ENCODE data around the gene DIRAS3.
"Not testable (repeated sequence)": the region's sequence is repeated elsewhere in the genome, so short reads cannot be mapped to it uniquely, and the experiment has no call there.

The DIRAS3 gene

DNA sequence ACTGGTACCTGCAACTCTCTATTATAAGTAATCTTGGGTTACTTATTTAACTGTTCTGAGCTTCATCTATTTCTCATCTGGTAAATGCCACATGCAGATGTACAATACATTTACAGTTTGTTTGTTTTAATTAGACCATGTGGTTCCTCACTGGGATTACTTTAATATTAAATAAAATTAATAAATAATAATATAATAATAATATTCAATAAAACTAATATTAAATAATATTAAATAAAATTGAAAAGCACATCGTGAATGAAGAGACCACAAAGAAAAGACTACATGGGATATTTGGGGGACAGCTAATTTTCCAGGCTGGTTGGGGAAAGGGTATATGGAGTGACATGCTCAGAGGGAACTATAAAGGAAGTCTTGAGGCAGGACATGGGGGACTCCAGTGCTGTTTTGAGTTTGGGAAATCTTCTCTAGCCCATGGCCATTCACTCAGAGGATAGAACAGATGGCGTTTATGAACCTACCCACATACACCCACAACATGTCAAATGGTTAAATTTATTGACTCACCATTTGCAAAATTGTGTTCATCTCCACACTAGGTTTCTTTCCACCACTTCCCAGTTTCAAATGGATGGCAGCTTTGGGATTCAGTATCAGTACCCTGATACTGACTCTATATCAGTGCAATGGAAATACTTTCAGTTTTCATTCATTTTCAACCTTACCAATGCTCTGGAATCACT, 25.6 kb downstream of the DIRAS3 start:
- no peak for DNase-seq

DNA sequence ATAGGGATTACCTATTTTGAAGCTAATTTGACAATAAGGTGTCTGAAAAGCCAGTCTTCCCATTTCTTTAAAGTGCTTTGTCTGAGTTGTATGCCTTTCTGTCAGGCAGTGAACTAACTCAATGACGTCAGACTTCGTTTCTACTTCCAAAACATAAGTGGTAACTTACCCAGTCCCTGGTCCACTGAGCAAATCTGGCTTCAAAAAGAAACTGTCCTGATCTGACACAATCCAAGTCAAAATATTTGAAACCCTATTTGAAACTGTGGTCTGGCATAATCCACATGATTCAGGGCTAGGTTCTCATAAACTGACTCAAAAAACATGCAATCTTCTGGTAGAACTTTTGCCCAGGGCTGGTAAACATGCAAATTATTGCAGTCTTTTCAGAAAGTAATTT, 34.0 kb downstream of the DIRAS3 start:
- no peak for DNase-seq

DNA sequence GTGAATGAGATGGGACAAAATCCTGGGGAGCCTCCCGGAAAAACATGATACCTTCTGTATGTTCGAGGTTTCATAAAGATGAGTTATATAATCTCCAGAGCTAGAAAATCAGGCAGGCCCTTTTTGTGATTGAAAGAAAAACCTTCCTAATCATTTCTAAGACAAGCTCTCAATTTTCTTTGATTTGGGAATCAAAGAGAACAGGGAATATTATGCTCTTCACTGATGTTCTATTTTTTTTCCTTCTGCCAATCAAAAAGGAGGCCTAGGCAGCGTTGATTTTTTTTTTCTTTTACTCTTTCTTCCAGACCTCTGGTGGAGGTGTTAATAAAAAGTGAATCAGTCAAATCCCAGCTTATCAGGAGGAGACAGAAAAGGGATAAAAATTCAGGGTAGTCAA, 34.5 kb downstream of the DIRAS3 start:
- DNase-seq: no peak

DNA sequence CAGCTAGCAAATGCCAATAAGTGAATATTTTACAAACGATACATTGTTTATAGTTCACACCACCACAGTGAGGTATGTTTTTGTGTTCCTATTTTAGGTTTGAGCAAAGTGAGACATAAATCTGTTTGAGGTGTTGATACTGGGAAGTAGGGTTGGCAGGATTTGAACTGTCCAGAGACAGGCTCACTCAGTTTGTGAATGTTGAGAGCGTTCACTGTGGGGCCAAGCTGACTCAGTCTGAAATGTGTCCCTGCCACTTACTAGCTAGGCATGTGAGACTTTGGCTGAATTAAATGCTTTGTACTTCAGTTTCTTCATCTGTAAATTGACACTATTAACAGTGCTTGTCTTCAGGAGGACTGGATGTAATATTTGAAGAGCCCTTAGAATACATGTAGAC, 35.1 kb downstream of the DIRAS3 start:
- no peak for DNase-seq

DNA sequence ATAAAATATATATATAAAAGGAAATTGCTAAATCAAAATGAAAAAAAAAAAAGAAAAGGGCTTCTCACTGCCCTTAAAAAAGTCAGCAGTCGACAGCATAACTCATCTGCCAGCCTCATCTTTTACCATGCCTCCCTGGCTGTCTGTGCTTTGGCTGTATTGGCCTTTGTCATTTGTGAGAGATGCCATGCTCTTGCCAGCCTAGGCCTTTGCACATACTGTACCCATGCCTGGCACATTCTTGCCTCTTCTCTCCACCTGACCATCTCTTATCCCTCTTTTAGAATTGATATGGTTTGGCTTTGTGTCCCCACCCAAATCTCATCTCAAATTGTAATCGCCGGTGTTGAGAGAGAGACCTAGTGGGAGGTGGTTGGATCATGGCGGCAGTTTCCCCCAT, 37.1 kb downstream of the DIRAS3 start:
- no peak for DNase-seq

DNA sequence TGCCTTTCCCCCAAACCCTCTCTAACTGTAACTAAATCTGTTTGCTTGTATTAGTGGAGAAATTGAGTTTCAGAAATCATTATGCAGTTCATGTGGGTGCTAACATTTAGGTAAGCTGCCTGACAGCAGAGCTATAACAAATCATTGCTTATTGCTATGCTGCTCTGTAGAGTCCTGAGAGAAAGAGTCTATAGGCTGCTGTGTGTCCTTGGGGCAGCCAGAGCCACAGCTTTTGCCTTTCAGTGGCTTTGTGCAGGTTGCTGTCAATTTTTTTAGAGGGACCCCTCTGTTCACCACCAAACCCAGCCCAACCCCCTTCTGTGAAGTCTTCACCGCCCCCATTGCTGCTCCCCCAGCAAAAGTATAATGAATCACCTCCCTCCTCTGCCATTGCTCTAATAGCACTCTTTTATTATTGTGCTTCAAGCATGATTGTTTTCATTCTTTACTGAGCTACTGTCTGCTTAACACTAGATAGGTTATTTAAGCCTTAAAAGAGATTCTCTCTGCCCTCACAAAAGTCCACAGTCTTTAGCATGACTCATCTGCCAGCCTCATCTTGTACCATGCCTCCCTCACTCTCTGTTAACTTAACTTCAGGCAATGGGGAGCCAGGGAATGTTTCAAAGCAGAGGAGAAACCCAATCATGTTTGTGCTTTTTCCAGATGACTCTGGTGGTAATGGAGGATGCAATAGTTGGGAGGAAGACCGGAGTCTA, 38.6 kb downstream of the DIRAS3 start:
- no peak for DNase-seq

DNA sequence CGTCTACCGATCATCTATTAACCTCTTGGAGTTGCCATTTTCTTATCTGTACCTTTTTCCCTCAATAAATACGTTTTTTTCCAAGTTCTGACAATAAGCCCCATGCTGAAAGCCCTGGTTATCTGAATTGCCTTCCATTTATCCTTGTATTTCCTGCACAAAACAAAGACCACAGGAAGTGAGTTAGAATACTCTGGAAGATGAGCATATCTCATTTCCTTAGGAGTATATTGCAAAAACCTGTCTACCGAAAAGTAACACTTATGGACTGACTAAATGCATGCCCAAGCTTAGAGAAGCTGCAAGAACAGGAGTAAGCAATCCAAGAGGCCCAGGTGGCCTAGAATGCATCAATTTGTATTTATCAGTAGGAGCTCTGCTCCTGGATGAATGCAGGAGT, 39.9 kb downstream of the DIRAS3 start:
- no peak for DNase-seq

DNA sequence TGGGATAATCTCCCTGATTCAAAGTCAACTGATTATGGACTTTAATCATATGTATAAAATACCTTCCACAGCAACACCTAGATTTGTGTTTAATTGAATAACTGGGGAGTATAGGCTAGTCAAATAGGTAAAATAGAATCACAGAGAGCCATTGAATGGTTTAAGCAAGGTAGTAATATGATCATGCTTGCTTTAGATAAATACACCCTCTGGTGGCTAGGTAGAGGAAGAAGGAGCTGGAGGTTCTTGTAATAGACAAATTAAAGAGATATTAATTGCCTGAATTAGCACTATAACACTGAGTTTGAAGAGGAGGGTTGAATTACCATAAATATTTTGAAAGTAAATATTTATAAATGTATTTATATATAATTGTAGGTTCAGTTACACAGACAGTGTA, 40.3 kb downstream of the DIRAS3 start:
- peak in 2 of 4 experiments; percentile 15 to 26 for DNase-seq

DNA sequence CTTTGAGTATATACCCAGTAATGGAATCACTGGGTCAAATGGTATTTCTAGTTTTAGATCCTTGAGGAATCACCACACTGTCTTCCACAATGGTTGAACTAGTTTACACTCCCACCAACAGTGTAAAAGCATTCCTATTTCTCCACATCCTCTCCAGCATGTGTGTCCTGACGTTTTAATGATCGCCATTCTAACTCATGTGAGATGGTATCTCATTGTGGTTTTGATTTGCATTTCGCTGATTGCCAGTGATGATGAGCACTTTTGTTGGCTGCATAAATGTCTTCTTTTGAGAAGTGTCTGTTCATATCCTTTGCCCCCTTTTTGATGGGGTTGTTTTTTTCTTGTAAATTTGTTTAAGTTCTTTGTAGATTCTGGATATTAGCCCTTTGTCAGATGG, 46.8 kb downstream of the DIRAS3 start:
- not testable (repeated sequence) for DNase-seq

DNA sequence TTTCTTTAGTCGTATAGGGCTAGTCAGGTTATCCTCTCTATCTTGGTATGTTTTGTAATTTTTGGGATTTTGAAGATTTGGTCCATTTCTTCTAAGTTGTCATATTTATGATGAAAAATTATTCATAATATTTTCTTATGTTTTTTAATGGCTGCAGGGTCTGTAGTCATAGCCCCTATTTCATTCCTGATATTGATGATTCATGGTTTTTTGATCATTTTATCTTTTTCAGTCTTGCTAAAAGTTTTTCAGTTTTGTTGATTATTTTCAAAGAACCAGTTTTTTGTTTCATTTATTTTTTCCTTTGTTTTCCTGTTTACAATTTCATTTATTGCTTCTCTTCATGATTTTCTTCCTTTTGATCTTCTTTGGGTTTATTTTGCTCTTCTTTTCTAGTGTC, 50.2 kb downstream of the DIRAS3 start:
- DNase-seq: no peak

DNA sequence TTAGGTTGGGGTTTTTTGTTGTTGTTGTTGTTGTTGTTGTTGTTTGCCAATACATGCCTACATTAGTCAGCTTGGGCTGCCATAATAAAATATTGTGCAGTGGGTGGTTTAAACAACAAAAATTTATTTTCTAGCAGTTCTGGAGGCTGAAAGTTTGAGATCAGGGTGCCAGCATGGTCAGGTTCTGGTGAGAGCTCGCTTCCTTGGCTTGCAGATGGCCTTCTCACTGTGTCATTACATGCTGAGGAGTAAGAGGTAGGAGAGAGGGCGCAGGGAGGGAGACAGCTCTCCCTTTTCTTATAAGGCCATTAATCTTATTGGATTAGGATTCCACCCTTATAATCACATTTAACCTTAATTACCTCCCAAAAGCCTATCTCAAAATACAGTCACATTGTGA, 52.7 kb downstream of the DIRAS3 start:
- DNase-seq: no peak
